ENCODE results near the gene ATRNL1.

GRCh38 chr10:115814542-115814941, 721.4 kb downstream of the ATRNL1 start:
- no peak for TF ChIP-seq CTCF (conservative IDR thresholded peaks at IDR 0.05; ENCODE audit: low read depth, low read length)
- no peak for TF ChIP-seq EZH2 (IDR thresholded peaks at IDR 0.05; ENCODE audit: low read length, unreplicated experiment)
- no peak for TF ChIP-seq EZH2phosphoT487 (IDR thresholded peaks at IDR 0.05; ENCODE audit: borderline replicate concordance, low read length)
